ENCODE measurements around the gene GAS5.
"Not testable (repeated sequence)": the region's sequence is repeated elsewhere in the genome, so short reads cannot be mapped to it uniquely, and the experiment has no call there.

GAS5 gene

DNA sequence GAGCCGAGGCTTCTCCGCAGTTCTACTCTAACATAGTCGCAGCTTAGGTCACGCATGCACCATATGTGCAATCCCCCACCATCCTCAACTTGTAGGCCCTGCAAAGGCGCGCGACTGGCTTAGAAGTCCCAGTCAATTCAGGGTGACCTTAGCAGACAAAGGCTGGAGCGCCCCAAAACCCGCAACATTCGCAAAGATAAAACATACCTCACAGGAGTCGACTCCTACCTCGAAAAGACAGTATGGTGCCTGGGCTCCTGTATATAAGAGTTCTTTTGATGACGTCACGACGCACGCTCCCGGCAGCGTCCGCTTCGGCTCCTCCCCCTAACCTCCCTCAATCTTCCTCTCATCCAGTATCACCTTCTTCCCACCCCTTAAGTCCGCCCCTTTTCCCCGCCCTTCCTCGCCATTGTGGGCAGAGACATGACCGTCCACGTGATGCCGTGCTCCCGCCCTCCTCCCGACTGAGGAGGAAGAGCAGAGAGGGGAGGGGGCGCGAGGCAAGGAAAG lies at the start of gene GAS5:
Gene GAS5 (minus strand): TSS at position 237 of the 513 bp plus-strand sequence.
- DNase-seq: peak; percentile 100

DNA sequence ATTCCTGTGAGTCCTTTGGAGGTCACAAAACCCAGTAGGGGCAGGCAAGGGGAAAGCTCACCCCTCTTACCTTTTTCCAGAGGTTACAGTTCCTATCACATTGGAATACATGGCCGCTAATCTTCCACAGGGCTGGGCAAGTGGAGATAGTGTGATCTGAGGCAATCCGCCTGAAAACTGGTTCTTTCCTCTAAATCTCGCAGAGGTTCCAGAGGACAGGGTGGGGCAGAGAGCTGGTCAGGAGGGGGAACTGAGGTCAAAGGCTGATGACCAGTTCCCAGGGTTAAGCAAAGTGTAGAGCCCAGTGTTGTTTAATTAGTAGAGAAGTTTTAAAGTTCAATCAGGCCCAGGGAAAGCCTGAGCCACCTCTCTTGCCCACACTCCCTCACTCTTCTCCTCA lies 49.4 kb upstream of the GAS5 start, which contains the start of gene SERPINC1:
Gene SERPINC1 (minus strand): TSS at position 179 of the 400 bp plus-strand sequence. CDS start 68 bp downstream, at position 111.
- no peak for DNase-seq

DNA sequence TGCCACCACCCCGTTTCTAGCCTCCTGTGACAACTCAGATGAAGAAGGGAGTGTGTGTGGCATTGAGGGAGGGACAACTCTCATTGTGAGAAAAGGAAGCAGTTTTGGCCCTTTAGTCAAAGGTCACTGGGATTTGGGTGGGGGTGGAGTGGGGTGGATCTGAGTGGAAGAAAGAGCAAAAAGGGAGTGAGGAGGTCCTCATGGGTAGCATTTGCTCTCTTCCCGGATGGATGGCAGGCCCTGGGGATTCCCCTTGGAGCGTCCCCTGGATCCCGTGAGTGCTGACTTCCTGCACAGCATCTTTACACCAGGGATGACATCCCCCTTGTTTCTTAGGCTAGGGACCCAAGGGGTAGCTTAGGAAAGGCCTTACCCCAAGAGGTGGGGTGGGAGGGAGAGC lies 48.9 kb upstream of the GAS5 start:
- DNase-seq: no peak

DNA sequence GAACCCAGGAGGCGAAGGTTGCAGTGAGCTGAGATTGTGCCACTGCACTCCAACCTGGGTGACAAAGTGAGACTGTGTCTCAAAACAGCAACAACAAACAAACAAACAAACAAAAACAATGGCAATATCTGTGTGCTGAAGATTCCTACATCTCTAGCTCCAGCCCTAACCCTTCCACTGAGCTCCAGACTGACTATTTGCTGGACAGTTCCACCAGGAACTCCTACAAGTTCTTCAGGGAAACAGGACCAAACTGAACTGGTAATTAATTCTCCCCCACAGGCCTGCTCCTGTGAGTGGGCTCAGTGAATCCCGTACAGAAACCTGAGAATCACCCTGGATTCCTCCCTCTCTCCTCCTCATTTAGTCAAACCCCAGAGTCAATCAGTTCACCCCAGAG lies 47.8 kb upstream of the GAS5 start:
- no peak for DNase-seq

DNA sequence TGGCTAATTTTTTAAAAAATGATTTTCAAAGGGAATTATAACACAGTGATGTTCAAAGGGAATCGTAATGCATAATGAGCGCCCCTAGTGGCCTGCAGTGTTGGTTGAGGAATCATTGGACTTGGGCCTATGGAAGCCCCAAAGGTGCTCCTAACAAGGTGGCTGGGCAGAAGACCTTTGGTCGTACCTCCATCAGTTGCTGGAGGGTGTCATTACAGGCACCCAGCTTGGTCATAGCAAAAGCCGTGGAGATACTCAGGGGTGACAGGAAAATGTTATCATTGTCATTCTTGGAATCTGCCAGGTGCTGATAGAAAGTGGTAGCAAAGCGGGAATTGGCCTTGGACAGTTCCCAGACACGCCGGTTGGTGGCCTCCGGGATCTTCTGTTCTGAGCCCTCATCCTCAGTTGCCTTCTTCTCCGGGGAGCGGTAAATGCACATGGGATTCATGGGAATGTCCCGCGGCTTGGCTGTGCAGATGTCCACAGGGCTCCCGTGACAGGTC lies 46.6 kb upstream of the GAS5 start:
- peak in 1 of 2 donors; percentile 18 for DNase-seq

DNA sequence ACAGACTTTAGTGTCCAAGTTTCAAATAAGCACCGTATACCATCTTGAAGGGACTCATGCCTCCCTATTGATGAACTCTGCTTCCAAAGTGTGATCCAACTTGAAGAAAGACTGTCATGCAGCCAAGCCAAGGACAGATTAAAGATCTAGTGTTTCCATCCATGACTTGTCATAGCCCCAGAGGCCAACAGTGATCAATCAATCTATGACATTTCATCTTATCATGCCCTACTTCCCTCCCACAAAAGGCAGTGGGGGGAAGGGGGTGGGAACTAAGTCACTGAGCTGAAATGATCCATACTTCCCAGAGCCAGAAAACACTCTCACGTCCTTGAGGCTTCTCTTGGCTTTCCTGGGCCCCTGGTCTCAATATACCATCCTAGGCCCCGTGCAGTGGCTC lies 45.3 kb upstream of the GAS5 start:
- DNase-seq: no peak

DNA sequence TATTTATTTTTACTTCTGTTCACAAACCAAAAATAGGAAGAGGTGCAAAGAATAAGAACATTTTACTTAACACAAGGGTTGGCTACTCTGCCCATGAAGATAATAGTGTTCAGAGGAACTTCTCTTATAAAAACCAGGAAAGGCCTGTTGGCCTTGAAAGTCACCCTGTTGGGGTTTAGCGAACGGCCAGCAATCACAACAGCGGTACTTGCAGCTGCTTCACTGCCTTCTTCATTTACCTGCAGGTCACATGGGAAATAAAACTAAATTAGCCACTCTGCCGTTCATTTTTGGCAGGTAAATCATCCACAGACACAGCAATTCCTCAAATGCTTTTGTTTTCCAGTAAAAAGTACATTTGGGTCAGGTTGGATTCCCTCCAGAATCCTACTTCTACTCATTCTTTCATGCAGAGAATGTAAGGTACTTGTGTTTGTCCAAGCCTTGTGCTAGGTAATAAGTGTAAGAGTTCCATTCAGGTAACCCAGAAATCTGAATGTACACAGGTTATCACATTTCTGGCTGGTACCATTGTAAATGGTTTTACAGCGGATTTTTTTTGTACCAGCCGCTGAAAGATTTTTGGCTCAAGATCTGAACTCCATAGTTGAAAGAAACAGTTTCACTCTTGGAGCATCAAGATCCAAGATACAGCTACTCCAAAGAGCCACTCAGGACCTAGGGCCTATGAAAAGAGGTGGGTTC lies 36.2 kb upstream of the GAS5 start:
- no peak for DNase-seq

DNA sequence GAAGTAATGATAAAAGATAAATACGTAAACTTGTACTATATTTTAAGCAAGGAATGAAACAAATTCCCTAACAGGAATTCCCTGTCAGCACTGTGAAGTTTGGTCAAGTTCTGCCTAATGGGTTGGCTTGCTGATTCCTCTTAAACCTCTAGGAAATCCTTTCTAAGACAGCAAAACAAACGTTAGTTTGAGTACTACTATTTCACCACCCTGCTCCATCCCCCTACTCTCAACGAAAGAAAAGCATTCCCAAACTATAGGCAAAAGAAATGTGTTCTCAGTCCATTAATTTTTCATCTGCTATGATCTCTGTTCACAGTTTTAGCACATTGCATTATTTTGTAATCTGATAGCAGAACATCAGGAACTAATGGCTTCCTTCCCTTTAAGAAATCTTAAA lies 33.2 kb upstream of the GAS5 start:
- DNase-seq: no peak

DNA sequence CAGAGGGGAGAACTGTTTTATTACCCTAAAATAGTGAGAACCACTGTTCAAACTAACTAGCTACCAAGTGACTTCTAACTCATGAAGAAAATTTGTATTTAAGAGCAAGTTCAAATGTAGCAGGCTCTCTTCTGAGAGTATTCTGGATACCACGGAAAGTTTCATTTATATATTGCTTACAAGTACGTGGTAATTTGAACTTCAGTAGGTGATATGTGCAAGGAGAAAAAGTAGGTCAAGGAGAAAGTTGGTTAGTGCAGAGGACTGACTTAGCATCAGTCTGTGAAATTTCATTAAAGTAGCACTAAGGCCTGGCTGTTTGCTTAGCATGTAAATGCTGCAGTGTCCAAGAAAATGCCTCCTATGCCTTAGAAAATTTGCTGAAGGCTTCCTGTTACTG lies 32.6 kb upstream of the GAS5 start:
- DNase-seq: no peak

DNA sequence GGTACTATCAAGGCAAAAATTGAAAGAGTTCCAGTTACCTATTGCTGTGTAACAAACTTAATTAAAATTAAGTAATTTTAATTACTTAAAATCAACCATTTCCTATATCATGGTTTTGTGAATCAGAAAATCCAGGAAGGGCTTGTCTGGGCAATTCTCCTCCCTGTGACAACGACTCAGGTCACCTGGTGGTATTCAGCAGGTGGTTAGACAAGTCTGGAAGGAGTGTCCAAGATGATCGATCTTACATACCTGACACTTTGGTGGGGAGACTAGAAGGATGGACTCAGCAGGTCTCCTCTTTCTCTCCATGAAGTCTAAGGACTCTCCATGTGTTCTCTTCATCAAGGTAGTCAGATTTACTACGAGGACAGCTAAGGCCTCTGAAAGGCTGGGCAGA lies 26.4 kb upstream of the GAS5 start:
- no peak for DNase-seq

DNA sequence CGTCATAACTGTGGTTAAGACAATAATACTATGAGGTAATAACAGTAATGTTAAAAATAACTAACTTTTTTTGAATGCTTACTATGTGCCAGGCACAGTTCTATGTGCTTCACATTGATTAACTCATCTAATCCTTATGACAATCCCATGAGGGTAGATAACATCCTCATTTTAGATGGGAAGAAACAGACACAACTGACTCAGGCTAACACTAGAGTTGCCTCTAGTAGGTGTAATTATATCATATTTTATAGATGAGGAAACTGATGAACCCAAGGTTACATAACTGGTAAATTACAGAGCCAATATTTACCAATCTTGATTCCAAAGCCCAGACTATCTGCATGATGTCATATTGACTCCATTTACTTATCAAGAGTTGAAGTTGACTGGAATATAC lies 25.8 kb upstream of the GAS5 start:
- no peak for DNase-seq

DNA sequence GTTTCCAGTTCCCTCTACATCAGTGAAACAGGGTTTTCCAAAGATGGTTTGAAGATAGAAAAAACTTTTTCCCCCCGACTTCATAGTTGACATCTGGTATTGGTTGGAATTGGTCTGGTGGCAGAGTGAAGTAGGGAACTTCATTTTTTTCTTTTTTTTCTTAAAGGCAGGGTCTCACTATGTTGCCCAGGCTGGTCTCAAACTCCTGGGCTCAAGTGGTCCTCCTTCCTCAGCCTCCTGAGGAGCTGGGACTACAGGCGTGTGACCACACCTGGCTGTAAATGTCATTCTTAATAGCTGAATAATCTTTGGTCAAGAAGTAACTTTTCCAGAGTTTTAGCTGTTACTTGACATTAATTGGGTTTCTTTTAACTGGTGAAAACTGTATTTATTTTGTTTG lies 22.1 kb upstream of the GAS5 start:
- no peak for DNase-seq

DNA sequence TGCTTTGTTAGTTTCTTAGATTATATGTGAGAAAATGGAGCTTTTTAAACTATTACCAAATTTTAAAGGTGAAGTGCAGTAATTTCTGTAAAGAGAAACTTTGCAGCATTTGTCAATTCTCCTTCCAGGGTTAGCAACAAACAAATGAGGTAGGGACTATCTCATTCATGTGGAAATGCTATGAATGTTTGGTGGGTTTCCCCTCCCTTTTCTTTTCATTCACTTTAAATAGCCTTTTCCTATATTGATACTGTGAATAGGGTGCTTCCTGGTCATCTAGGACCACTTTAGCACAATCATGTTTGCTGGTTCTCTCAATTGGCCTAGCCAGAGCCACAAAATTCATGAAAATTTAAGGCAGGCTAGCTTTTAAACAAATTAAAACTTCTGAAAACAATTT lies 21.0 kb upstream of the GAS5 start:
- DNase-seq: no peak

DNA sequence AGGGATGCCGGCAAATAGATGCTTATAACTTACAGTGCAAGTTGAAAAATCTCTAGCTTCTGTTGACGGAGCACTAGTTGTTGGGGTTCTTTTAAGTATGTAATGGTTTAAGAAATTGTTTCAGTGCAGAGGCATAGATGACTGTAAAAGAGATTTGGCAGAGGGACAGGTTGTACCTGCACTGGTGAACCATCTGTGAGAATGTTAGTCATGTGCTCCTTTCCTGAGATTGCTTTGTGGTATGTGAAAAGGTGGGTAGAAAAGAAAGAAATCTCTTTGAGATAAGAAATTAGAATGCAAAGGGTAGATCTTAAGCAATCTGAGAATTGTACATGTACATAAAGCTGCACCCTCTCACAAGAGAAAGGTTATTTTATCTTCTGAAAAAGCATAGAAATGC lies 19.8 kb upstream of the GAS5 start:
- no peak for DNase-seq

DNA sequence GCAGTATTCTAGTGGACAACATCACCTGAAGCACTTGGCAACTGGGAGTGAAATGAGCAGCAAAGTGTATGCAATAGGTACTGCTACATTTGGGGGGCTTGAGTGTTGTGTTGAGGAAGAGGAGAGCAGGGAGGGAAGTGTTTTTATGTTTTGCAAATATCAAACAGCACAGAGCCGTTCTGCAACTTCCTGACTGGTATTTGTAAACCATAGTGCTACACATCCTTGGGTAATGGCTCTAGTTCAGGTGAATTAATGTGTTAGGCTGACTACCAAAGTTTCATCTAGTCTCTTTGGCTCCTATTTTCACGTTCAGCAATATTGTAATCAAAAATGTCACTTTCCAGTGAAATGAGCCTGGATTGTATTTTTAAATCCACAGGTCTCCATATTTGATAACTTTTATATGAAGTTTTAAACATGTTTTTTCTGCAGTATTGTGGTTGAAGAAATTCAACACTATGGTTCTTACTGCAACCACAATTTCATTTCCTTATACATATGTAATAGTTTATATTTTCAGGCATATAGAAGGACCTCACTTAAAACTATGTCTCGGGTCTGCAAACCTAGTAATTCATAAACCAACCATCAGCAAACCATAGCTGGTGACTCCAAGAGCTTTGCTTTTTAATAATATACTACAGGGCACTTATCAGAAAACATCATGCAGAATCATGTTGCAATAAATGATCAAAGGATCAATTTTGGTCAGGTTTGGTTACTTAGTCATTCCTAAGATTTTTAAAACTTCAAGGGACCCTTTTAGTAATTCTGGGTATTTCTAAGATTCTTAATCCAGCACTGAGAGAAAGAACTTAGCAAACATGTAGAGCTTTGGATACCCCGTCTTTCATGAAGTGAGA lies 19.2 kb upstream of the GAS5 start:
- DNase-seq: no peak

DNA sequence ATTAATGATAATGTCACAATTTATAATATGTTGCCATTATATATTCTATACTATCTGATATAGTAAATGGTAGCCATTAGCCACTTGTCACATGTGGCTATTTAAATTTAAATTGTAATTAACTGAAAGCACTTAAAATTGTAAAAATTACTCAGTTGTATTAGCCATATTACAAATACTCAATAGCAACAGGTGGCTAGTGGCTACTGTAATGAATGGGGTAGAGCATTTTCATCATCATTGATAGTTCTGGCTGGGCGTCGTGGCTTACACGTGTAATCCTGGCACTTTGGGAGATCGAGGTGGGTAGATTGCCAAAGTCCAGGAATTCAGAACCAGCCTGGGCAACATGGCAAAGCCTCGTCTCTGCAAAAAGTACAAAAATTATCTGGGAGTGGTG lies 16.9 kb upstream of the GAS5 start:
- no peak for DNase-seq

DNA sequence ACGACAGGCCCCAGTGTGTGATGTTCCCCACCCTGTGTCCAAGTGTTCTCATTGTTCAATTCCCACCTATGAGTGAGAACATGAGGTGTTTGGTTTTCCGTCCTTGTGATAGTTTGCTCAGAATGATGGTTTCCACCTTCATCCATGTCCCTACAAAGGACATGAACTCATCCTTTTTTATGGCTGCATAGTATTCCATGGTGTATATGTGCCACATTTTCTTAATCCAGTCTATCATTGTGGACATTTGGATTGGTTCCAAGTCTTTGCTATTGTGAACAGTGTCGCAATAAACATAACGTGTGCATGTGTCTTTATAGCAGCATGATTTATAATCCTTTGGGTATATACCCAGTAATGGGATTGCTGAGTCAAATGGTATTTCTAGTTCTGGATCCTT lies 13.3 kb upstream of the GAS5 start:
- DNase-seq: not testable (repeated sequence)

DNA sequence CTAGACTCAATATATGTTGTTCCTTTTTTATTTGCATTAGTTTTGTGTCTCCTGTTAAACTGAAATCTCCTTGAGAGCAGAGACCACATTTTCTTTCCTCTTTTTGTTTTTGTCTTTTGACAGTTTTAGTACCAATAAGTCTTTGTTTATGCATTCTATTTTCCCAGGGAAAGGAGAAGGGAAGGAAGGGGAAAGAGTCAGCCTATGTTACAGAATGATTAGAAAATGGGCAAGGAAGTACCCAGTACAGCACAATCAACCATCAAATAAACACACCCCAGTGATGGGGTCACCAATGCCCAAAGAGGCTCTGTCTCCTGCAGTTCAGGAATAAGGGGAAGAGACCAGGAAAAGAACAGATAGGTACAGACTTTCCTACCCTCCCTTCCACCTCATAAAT lies 10.5 kb upstream of the GAS5 start:
- no peak for DNase-seq

DNA sequence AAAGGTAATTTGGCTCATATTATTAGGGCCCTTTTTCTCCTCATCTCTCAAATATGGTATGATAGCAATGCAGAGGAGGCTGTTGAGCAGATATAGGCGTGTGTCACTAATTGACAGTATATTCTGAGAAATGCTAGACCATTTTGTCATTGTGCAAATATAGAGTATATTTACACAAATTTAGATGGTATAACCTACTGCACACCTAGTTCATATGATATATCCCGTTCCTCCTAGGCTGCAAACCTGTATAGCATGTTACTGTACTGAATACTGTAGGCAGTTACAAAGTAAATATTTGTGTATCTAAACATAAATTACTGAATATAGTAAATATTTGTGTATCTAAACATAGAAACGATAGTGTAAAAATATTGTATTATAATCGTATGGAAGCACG lies 8.9 kb upstream of the GAS5 start:
- DNase-seq: no peak

DNA sequence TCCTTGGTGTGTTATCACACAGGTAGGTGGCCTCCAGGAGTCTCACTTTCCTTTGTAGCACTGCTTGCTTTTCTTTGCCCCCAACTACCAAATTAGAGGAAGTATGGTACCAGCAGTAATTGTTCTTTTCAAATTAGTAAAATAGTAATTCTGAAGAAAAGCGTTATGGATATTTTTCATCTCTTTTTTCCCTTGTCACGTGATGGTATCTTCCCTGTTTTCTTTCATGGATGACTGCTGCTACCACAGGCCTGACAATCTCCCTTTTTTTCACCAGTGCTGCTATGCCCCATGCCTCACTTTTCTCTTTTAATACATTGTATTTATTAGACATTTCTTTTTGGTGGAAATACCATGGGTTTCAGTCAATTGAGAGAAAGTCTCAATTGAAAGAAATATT lies 3.7 kb upstream of the GAS5 start:
- no peak for DNase-seq

DNA sequence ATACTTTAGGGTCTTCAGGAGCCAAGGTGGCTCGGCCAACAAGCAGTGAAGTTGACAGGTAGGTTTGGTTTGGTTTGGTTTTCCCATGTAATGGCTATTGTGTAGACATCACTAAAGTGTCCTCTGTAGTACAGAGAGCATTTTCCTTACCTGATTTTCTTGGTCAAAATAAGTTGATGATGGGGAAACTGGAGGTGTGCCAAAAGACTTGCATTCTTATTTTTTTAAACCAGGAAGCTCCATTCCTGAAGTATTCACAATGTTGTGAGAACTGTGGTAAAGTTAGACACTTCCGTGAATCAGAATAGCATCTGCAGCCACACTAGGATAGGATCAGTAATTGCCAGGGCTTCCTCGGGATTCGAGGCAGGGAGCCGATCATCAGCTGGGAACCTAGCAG lies 3.3 kb upstream of the GAS5 start:
- DNase-seq: no peak

DNA sequence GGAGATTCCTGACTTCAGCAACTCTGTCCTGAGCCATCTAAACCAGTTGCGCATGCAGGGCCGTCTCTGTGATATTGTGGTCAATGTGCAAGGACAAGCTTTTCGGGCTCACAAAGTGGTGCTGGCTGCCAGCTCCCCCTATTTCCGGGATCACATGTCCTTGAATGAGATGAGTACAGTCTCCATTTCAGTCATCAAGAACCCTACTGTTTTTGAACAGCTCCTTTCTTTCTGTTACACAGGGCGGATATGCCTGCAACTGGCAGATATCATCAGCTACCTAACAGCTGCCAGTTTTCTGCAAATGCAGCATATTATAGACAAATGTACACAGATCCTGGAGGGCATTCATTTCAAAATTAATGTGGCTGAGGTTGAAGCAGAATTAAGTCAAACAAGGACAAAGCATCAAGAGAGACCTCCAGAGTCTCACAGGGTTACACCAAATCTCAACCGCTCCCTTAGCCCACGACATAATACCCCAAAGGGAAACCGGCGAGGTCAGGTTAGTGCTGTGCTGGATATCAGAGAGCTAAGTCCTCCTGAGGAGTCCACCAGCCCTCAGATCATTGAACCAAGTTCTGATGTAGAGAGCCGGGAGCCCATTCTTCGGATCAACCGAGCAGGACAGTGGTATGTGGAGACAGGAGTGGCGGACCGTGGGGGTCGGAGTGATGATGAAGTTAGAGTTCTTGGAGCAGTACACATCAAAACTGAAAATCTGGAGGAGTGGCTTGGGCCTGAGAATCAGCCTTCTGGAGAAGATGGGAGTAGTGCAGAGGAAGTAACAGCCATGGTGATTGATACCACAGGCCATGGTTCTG lies 2.7 kb upstream of the GAS5 start:
- peak; percentile 26 to 57 for DNase-seq

DNA sequence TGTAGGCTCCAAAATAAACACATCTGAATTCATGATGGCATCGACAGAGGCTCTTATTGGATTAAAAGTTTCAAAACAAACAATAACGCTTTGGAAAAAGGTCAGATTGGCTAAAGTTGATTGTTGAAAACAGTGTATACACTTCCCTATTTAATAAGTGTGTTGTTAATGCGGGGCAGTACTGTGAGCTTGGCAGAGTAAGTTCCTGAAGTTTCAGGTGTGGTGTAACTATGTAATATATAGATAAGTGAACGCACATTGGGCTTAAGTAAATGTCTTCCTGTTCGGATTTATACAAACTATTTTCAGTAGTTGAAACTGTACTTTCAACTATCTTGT lies 1.2 kb upstream of the GAS5 start:
- DNase-seq: no peak

Measured in CD4-positive, alpha-beta T cell treated with Interleukin-4 for 1 hour (primary cell).